Measurements from ENCODE around the gene PLEKHG2. TPM values are rescaled to one million over a fixed set of nuclear protein-coding genes. Genes with fewer than 3 reads are reported as not detected.

The PLEKHG2 gene
- polyA plus RNA-seq, 1 donor, result 54.9 TPM

DNA sequence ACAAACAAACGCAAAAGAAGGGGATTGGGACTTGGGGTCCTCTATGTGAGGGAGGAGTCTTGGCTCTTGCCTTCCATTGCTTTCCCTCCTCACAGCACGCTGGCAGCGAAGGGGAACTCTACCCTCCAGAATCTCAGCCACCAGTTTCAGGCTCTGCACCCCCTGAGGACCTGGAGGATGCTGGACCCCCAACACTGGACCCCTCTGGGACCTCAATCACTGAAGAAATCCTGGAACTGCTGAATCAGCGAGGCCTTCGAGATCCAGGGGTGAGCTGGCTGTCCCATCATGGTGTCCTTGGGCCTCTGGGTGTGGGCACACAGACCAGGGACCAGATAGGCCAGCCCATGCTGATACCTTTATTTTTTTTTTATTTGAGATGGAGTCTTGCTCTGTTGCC lies 9.6 kb downstream of the PLEKHG2 start:
- DNase-seq, result no peak

DNA sequence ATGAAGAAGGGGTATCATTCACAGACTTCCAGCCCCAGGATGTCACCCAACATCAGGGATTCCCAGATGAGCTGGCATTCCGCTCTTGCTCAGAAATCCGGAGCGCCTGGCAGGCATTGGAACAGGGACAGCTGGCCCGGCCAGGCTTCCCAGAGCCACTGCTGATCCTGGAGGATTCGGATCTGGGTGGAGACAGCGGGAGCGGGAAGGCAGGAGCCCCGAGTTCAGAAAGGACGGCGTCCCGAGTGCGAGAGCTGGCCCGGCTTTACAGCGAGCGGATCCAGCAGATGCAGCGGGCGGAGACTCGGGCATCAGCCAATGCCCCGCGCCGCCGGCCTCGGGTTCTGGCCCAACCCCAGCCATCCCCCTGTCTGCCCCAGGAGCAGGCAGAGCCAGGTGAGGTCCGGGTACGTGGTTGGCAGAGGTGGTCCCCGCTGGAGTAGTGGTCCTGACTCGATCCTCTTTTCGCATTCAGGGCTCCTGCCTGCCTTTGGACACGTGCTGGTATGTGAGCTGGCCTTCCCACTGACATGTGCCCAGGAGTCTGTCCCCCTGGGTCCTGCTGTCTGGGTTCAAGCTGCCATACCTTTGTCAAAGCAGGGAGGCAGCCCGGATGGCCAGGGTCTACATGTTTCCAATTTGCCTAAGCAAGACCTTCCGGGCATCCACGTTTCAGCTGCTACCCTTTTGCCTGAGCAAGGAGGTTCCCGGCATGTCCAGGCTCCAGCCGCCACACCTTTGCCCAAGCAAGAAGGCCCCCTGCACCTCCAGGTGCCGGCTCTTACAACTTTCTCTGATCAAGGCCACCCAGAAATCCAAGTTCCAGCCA lies 11.0 kb downstream of the PLEKHG2 start:
- DNase-seq, result no peak

DNA sequence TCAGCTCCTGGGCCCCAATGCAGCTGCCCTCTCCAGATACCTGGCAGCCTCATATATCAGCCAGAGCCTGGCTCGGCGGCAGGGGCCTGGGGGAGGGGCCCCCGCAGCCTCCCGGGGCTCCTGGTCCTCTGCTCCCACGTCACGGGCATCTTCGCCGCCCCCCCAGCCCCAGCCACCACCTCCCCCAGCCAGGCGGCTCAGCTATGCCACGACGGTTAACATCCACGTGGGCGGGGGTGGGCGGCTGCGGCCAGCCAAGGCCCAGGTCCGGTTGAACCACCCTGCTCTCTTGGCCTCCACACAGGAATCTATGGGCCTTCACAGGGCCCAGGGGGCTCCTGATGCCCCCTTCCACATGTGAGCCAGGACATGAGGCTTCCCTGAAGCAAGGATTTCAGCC lies 12.5 kb downstream of the PLEKHG2 start:
- no peak for DNase-seq

DNA sequence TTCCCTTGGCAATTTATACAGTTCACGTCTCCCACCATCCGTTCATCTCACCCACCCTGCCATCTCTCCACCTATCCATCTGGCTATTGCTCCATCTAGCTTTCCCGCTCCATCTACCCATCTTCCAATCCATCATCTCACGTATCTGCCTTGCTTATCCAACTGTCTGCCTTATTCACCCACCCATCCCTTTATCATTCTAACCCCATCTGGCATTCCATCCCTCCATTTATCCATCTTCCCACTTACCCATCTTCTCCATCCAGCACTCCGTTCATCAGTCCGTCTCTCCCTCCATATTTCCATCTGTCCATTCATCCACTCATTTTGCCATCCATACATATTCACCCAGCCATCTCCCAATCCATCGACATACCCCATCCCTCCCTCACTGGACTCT lies 13.3 kb downstream of the PLEKHG2 start:
- no peak for DNase-seq

GRCh38 chr19:39426170-39426569 lies 13.7 kb downstream of the PLEKHG2 start:
- DNase-seq, result no peak

- no peak for DNase-seq
These were observed 15.2 kb downstream of the PLEKHG2 start for GRCh38 chr19:39427707-39428106.

GRCh38 chr19:39428283-39429112 lies 16.0 kb downstream of the PLEKHG2 start:
- DNase-seq, result peak; percentile 74

- no peak for DNase-seq
These were observed 18.5 kb downstream of the PLEKHG2 start for GRCh38 chr19:39430675-39431593.

DNA sequence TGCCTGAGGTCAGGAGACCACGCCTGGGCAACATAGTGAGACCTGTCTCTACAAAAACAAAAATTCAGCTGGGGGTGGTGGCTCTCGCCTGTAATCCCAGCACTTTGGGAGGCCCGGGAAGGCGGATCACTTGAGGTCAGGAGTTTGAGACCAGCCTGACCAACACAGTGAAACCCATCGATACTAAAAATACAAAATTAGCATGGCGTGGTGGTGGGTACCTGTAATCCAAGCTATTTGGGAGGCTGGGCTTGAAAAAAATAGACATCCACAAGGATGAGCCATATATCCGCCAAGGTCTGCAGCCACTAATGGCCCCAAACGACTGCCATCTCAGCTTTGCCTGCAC lies 20.2 kb downstream of the PLEKHG2 start:
- no peak for DNase-seq

DNA sequence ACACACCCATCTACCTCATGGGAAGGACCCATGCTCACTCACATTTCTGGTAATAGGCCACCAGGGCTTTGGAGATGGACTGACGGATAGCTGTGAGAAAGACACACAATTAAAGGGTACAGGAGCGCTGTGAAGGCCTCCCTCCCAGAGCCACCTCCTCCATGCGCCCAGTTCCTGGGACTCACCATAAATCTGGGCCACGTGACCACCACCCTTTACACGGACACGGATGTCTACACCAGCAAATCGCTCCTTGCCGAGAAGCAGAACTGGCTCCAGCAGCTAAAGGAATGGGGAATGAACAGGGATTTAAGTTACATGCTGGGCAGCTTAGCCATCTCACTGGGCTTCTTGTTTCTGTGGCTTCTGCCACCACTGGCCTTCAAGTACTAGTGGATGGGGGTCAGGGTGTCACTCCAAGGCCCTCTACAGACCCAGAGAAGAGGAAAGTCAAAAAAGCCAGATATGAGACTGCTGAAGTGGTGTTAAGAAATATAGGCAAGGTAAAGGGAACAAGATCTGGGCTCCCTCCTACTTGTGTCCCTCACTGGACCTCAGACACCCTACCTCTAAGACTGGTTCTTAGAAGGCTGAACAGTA lies 21.1 kb downstream of the PLEKHG2 start:
- no peak for DNase-seq

GRCh38 chr19:39434123-39435076 lies 21.9 kb downstream of the PLEKHG2 start:
- DNase-seq, result no peak

GRCh38 chr19:39435499-39436349 lies 23.3 kb downstream of the PLEKHG2 start, which contains the start of gene RPS16:
Gene RPS16, minus strand, starts transcription at chr19:39435949. Its CDS starts 54 bp downstream, at chr19:39435895.
- peak; percentile 97 for DNase-seq

GRCh38 chr19:39436350-39436716 lies 23.9 kb downstream of the PLEKHG2 start:
- no peak for DNase-seq

DNA sequence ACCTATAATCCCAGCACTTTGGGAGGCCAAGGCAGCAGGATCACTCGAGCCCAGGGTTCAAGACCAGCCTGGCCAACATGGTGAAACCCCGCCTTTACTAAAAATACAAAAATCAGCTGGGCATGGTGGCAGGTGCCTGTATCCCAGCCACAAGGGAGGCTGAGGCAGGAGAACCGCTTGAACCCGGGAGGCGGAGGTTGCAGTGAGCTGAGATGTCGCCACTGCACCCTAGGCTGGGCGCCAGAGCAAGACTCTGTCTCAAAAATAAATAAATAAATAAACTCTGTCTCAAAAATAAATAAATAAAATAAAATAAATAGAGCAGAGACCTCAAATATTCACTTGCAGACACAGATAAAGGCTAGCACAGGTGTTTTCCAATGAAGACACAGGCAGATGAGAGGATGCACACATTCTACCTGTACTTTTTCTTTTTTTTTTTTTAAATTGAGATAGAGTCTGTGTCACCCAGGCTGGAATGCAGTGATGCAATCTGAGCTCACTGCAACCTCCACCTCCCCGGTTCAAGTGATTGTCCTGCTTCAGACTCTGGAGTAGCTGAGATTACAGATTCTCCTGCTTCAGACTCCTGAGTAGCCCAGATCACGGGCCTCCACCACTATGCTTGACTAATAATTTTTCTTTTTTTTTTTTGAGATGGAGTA lies 25.9 kb downstream of the PLEKHG2 start:
- DNase-seq, result no peak

- no peak for DNase-seq
These were observed 32.2 kb downstream of the PLEKHG2 start for GRCh38 chr19:39444598-39445195.

- peak; percentile 98 for DNase-seq
These were observed 33.0 kb downstream of the PLEKHG2 start, which contains the start of gene SUPT5H for GRCh38 chr19:39445196-39446111. Gene SUPT5H, plus strand, starts transcription at chr19:39445582. Its CDS starts 309 bp downstream, at chr19:39445891.

GRCh38 chr19:39446365-39447084 lies 34.1 kb downstream of the PLEKHG2 start:
- no peak for DNase-seq
